HG03066 (cell line): ENCODE results near the gene CLIC5.

ENCODE experiments used
- ATAC-seq: cut with Tn5 transposase; IDR thresholded peaks from one replicate; pipeline ENCODE4 v1.9.1; 2021; ENCODE audit warnings: low read depth; ENCODE audit not compliant: unreplicated experiment

Gene CLIC5

DNA sequence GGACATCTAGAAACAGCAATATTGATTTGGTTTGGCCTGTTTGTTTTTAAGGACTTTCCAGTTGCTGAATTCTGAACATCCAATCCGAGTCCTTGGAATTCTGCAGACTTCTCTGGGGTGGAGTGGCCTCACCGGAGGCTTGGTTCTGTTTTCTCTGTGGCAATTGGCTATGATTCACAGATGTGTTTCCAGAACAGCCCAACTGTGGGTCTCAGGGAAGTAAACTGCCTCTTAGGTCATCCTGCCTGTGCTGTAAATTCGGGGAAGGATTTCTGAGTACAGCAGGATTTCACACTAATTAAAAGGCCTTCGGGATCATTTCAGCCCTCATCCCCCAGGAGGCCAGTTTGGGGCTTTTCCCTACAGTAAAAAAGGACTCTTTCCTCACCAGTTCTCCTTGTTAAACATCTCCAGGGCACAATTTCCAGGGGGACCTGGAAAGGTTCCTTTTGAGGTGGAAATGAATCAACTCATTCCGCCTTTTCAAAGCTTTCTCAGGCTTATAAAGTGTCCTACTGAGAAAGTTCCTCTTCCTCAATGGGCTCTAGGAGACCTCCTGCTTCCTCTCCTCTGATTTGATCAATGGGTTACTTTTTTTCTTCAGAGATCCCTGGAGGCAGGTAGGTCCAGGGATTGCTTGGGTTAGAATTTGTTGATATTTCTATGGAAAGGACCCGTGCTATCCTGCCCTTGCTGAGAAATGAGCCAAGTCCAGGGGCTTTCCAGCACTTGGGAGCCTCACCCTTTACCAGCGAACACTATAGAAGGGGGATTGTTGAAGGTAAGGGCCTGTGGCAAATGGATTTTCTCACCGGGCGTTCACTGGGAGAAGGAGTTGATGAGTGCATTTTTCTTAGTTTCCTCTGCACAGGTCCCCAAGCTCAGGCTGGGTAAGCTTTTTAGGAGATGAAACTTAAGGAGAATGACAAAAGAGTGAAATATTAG lies 114.6 kb downstream of the CLIC5 start:
- no peak for ATAC-seq

DNA sequence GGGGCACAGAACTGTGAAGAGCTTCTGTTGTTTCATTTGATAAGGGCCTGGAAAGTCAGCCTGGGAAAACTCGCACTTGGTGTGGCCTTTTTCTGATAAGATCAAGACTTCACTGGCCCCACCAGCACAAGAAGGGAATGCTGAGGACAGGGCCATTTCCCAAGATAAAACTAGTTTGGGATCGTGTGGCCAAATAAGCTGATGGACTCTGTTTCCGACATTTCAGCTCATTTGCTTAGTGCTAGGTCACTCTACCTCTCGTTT lies 116.0 kb downstream of the CLIC5 start:
- no peak for ATAC-seq

DNA sequence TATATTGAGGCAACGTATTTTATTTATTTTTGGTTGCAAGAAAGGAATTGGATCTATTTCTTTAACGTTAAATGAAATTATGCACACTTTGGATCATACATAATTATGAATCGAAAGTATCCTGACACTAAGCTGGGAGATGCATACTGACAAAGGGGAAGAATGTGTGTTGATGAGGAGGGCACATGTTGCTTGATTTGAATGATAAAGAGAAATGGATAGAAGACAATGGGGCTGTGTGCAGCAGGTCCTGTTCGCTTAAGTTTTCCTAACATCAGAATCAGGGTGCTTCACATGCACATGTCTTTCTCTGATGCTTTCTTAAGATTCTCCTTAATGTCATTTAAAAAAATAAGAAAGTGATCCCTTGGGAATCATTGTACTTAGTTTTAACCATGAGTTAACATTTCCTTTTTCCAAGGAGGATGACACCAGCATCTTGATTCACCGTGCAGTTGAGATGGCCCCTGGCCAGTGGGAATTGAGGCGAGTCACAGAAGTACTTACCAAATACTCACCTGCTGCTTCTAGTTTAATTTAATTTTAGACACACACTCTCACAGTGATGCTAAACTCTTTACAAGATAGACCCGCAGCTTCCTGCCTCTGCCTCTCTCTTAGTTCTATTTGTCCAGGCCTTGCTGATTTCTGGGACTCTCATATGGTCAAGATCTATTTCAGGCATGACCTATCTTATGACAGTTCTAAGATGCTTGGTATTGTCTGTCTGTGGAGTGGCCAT lies 116.5 kb downstream of the CLIC5 start:
- ATAC-seq: no peak

DNA sequence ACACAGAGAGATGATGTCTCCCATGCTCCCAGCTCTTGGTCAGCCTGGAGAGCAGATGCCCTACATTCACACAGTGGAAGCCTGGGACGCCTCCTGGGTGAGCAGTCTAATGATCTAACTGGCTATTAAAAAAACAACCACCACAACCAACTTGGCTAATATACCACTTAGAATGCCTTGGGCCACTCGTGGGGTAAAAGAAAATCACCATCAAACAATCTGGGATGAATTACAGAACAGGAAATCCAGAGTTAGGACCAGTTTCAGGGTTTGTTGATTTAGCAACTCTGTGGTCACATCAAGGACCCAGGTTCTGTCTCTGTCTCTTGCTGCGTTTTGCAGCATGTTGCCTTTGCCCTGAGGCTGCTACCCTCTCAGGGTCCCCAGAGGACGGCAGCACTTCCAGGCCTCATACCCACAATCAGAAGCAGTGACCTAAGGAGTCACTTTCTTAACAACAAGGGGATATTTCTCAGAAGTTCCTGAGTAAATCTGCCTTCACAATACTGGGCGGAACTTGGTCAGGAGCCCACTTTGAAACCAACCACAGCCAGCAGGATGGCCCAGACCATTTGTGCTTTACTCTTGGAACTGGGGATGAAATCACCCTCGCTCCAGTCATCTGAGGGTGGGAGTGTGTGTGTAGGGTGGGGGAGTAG lies 118.7 kb downstream of the CLIC5 start:
- ATAC-seq: no peak

DNA sequence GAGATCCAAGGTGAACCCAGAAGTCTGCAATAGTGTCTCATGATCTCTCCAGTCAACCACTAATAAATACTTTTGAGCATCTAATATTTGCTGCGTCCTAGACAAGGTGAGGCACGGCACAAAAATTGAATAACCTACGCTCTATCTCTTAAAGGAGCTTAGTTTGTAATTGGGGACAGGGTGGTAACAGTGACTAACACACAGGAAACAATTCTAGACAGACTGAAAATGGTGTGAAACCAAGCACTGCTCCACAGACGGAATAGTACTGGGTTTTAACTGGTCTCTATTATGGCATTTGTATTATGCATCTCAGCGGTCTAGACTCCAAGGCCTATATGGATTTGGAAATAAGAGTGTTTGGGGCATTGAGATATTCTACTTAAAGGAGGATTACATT lies 120.1 kb downstream of the CLIC5 start:
- ATAC-seq: no peak

DNA sequence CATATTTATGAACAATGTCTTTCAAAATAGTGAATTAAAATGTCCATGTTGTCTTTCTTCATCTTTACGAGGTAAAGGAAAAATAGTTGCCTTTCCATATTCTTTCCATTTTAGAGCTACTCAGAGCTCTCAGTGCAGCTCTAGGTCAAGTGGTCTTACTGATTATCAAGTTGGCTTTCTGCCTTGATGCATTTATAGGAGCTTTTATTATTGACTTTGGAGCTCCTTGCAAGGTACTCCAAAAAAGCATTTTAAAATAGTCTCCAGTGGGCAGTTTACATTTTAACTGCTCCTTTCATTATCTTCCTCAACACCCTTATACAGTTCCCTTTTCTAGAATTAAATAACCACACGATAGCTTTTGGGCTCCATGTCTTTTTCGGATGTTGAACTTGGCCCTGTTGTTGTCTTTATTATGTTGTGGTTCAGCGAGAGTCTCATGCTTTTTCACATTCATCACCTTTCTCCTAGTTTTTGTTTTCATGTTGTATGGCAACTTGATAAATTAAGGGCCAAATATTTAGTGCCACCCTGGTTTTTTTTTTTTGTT lies 122.9 kb downstream of the CLIC5 start:
- no peak for ATAC-seq

DNA sequence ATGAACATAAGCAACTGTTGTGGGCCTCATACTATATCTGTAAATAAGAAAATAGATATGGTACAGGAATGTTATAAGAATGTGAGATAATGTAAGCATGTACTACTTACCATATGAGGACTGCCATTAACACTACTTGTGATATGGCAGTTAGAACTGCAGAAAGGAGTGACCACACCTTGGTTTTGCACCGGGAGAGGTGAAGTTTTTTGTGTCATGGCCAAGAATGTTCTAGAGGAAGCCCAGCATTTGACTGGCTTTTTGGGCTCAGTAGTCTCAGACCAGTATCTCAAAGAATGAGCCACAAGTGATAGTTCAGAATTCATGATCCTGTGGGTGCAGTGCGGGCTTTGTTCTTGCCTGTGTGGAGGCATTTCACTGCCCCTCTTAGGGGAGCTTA lies 123.5 kb downstream of the CLIC5 start:
- ATAC-seq: no peak

DNA sequence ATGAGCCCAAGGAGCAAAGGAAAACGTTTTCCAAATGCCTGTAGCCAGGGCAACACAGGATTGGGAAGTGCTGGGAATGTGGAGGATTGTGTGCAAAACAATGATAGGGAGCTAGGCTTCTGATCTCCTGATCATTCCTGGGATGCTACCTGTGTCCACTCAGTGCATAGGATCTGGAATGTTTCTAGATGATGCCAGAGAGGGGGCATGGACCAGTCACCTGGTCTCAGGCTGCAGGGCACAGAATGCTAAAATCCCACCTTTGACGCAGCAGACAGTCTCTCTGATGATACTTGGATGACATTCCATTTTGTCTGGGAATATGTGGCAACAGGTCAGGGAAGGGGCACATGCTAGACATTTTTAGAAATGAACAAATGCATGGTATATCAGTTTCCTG lies 128.9 kb downstream of the CLIC5 start:
- ATAC-seq: no peak

DNA sequence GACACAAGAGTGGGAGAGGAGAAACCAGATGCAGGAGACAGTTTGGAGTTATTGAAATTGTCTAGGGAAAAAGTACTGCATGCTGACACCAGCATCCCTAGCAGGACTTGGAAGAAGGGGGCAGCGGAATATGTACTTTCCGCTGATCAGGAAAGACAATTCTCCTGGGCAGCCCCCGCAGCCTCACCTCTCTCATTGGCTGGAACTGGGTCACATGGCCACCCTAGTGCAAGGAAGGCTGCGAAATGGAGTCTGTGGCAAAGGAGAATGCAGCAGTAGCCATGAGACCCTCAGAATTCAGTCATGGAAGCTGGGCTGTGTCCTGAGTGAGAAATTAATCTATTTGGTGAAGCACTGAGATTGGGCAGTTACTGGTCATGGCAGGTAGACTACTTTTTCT lies 131.3 kb downstream of the CLIC5 start:
- no peak for ATAC-seq

DNA sequence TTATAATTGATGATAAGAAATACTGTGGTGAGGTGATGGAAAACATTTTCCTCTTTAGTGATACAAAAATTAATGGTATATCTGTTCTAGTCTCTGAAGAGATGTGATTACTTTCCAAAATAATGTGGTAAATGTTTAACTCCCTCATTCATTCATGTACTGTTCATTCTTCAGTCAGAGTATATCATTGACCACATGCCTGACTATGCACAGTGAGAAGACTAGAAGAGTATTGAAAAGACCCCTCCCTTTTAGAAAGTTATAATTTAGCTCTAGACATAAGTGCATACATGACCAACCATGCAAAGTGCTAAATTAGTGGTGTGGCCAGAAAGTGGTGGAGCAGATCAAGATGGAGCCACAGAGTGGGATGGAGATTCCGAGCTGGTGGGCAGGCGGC lies 133.0 kb downstream of the CLIC5 start:
- ATAC-seq: no peak

DNA sequence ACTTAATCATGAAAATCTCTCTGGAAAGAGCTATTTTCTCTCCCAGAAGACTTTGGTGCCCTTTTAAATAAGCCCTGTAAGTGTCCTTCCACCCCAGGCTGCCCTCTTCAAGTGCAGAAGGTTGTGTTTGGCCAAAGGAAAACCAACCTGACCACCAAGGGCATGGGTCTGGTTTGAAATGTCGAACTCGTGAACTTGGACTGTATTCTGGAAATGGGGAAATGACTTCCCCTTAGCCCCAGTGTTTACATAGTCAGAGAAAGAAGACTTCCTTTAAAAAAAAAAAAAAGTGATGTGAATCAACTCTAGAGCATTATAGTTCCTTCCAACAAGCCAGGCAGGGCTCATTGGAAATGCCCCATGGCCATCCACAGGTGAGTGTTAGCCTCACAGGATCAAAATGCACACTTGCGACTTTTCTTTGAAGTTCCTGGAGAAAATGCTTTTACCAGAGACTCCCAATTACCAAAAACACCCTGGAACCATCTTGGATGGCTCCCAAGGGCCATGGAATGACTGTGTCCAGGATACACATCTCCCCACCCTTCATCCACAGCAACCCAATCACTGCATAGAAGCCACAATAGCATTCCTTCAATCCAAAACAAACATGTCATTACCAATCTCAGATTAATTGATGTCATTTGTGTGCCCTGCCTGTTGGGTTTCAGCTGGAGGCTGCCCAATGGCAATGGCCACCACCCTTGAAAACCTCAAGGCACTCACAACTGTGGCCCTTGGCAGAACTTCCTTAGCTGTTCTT lies 133.8 kb downstream of the CLIC5 start:
- ATAC-seq: no peak

DNA sequence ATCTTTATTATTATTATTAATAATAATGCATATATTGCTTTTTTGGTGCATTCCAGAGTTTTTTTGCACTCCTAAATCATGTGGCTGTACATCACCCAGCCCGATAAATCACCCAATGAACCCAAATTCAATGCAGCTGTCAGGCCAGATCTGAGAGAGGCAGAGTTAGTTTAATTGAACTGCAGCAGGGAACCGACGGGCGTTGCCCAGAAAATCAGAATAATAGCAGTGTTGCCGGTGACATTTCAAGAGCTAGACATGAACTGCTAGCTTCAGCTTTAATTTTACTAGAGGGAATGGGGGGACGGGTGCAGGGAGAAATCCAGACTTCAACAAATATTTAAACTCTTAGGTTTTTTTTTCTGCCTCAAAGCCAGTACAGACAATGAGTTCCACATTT lies 135.0 kb downstream of the CLIC5 start:
- ATAC-seq: no peak

DNA sequence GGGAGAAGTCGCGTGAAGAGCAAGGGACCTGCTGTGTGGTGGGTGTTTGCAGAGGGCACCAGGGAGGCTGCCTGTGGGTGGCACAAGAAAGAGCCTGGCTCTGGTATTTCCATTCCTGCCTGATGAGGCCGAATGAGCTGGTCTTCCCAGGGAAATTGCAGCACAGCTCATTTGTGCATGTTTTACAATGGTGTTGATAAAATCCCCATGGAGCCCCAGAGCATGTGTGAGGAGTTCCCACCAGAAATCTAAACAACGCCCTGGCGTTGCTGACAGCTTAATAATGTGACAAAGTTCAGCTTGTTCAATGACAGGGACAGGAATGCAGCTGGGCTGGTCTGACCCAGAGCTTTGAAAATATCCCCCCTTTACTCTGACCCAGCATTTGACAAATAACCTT lies 135.5 kb downstream of the CLIC5 start:
- ATAC-seq: no peak

DNA sequence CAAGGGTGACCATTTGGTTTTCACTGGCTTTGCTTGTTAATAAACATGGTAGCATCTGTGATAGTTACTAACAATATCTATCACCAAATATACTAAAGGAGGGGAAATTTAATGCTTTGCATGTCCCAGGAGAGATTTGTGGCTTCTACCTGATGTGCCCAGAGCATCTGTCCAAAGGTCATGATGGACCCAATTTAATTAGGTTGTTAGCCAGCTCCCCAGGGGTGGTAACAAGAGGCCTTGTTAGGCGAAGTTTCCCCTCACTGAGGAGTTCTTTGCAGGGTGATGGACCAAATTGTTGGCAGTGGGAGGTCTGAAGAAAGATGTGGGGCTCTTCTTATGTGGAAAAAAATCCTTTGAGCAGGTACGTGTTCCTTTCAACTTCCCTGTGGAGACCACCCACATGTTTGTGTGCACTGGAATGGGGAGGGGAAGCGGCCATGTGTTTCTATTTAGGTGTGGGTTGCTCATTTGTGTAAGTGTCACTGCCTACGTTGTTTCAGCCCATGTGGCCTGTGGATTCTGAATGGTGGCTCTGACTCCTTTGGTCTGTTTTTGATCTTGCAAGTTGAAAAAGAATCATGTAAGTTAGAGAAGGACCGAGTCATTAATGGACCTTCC lies 137.6 kb downstream of the CLIC5 start:
- ATAC-seq: no peak

DNA sequence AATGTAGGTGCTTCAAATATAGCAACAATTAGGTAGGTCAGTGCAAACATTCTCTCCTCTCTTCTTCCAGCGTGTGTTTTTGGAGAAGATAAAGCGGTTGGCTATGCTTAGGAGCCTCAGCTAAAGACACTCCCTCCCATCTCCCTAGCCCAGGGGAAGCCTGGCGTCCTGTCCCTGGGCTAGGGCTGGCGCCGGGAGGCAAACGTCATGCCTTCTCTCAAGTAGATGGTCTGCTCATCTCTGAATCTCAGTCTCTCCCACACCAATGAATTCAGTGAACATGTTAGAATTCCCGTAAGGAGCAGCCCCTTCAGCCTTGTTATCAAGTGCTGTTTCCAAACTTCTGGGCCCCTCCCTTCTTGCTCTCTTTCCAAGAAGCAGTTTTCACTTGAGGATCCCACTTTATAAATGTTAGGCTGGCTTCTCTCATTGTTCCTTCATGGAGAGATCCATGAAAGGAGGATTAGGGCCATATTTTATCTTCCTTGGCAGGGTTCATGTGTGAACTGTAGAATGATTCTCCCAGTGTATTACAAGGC lies 142.8 kb downstream of the CLIC5 start:
- no peak for ATAC-seq

DNA sequence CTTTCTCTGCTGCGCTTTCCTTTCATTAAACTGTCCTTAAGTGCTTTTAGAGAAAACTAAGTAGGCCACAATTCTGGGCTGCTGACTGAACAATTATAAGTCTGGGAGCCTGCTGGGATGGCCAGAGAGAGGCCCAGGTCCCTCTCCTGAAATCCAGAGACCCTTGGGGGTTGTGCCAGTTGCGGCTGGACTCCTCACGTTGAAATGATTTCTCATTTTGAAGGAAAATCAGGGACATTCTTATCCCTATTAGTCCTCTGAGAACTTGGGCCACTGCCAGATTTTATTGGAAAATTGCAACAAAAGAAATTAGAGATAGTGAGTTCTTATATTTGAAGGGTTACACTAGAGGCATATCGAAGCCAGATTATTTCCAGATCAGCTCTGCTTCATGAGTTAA lies 145.1 kb downstream of the CLIC5 start:
- no peak for ATAC-seq

DNA sequence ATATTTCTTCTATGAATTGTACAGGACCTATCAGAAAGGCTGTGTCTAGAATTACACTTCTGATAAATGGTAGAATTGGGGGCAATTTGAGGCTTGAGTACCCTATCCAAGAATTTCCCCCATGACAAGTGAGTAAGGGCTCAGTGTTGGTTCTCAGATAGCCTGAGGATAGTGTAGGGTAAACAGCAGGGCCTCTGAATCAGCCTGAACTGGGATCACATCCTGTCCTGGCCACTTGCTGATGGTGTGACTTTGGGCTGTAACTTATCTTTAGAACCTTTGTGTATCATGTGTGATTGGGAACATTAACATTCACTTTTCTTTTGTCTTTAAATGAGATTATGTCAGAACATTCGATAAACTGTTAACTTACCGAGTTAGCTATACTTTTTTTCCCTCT lies 151.0 kb downstream of the CLIC5 start:
- no peak for ATAC-seq

DNA sequence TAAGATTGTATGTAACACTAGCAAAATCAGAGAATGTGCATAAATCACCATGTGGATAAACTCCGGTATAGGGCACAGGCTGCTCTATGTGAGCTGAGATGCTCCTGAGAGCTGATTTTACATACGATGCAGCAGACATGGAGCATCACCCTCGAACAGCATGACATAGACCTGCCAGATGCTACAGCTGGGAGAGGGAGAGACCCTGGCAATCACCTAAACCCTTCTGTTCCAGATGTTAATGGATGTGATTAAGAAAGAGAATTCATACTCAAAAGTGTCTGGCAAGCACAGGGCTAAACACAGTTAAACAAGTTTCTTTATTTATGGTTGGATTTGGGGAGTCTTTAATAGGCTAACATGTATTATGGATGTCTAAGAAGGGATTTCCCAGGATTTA lies 157.0 kb downstream of the CLIC5 start:
- no peak for ATAC-seq

DNA sequence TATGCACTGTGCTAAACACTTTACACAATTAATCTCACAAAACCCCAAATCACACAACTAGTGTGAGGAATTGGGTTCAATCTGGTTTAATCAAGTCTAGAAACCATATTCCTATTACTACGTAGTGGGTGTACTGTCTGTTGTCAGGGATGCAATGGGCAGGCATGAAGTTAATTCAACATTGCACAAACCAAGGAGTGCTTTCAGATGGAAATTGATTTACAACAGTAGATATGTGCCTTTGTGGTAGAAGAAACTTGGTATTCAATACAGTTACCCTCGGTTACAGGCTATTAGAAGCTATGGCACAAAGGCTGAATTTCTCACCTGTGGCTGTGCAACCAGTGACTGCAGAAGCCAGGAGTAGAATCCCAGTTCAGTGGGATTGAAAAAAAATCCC lies 157.8 kb downstream of the CLIC5 start:
- ATAC-seq: no peak
